ENCODE data around the gene MCOLN2.

The MCOLN2 gene

GRCh38 chr1:84892705-84893618, 104.0 kb downstream of the MCOLN2 start, which contains the start of gene LPAR3 (continued):
- TF ChIP-seq ZNF354C (tag by site-specific recombination; IDR thresholded peaks at IDR 0.05; ENCODE audit: borderline replicate concordance, low read depth): no peak
- TF ChIP-seq PRDM1 (tag by site-specific recombination; IDR thresholded peaks at IDR 0.05): 0 out of 2 replicates have a peak, but pooled peaks have one; percentile 10
- TF ChIP-seq SP3 (tag by site-specific recombination; IDR thresholded peaks at IDR 0.05): peak; percentile 83
- TF ChIP-seq ZBTB48 (tag by site-specific recombination; IDR thresholded peaks at IDR 0.05): peak; percentile 67
- peak; percentile 73 for TF ChIP-seq KLF9 (tag by site-specific recombination; IDR thresholded peaks at IDR 0.05; ENCODE audit: low read depth)
- 0 out of 2 replicates have a peak, but pooled peaks have one; percentile 42 for TF ChIP-seq REPIN1 (tag by site-specific recombination; IDR thresholded peaks at IDR 0.05; ENCODE audit: low read depth)
- TF ChIP-seq RBAK (tag by site-specific recombination; IDR thresholded peaks at IDR 0.05): no peak
- peak; percentile 81 for TF ChIP-seq KLF1 (tag by site-specific recombination; IDR thresholded peaks at IDR 0.05)
- TF ChIP-seq ZNF561 (tag by site-specific recombination; IDR thresholded peaks at IDR 0.05; ENCODE audit: borderline replicate concordance): 0 out of 2 replicates have a peak, but pooled peaks have one; percentile 72
- peak; percentile 68; the same call in 1 of the 2 replicates for TF ChIP-seq ZEB2 (tag by site-specific recombination; IDR thresholded peaks at IDR 0.05)
- peak; percentile 75 for TF ChIP-seq PRDM10 (tag by site-specific recombination; IDR thresholded peaks at IDR 0.05)
- TF ChIP-seq ZNF324 (tag by site-specific recombination; IDR thresholded peaks at IDR 0.05): peak; percentile 75
- TF ChIP-seq KLF7 (tag by site-specific recombination; IDR thresholded peaks at IDR 0.05; ENCODE audit: borderline replicate concordance): peak; percentile 58; the same call in 1 of the 2 replicates
- TF ChIP-seq HIC1 (tag by site-specific recombination; IDR thresholded peaks at IDR 0.05): no peak
- TF ChIP-seq ZBTB26 (tag by site-specific recombination; optimal IDR thresholded peaks at IDR 0.05): peak; percentile 74
- TF ChIP-seq ZBTB1 (tag by site-specific recombination; IDR thresholded peaks at IDR 0.05): no peak
- peak; percentile 61 for TF ChIP-seq SP7 (tag by site-specific recombination; IDR thresholded peaks at IDR 0.05)
- peak; percentile 77 for TF ChIP-seq SP2 (tag by site-specific recombination; IDR thresholded peaks at IDR 0.05)
- TF ChIP-seq ZNF350 (tag by site-specific recombination; IDR thresholded peaks at IDR 0.05): no peak
- peak; percentile 54; the same call in 1 of the 2 replicates for TF ChIP-seq KLF8 (tag by site-specific recombination; IDR thresholded peaks at IDR 0.05)
- no peak for TF ChIP-seq ZFP3 (tag by site-specific recombination; IDR thresholded peaks at IDR 0.05; ENCODE audit: low read depth)
- peak; percentile 95 for TF ChIP-seq ZNF777 (tag by site-specific recombination; IDR thresholded peaks at IDR 0.05; ENCODE audit: borderline replicate concordance)
- no peak for TF ChIP-seq ZFP37 (tag by site-specific recombination; IDR thresholded peaks at IDR 0.05)
- TF ChIP-seq ZNF239 (tag by site-specific recombination; IDR thresholded peaks at IDR 0.05): no peak
- TF ChIP-seq ZNF24 (tag by site-specific recombination; IDR thresholded peaks at IDR 0.05): 0 out of 2 replicates have a peak, but pooled peaks have one; percentile 25
- peak; percentile 94 for TF ChIP-seq GLIS2 (tag by site-specific recombination; IDR thresholded peaks at IDR 0.05)
- peak; percentile 89 for TF ChIP-seq ZFHX2 (tag by site-specific recombination; conservative IDR thresholded peaks at IDR 0.05)
- TF ChIP-seq ZBTB17 (tag by site-specific recombination; IDR thresholded peaks at IDR 0.05): peak; percentile 78
- peak; percentile 73 for TF ChIP-seq ZNF692 (tag by site-specific recombination; IDR thresholded peaks at IDR 0.05)
- TF ChIP-seq ZNF416 (tag by site-specific recombination; IDR thresholded peaks at IDR 0.05): no peak
- peak; percentile 61; the same call in 1 of the 2 replicates for TF ChIP-seq IKZF3 (tag by site-specific recombination; IDR thresholded peaks at IDR 0.05)
- no peak for TF ChIP-seq ZNF133 (tag by site-specific recombination; IDR thresholded peaks at IDR 0.05)

Data from HEK293 (cell line).